HG03095 (cell line): ENCODE results near the gene SALL3.

ENCODE experiments used
- ATAC-seq: cut with Tn5 transposase; IDR thresholded peaks from one replicate; pipeline ENCODE4 v1.9.1; 2021; ENCODE audit warnings: moderate library complexity; ENCODE audit not compliant: unreplicated experiment

Gene SALL3

DNA sequence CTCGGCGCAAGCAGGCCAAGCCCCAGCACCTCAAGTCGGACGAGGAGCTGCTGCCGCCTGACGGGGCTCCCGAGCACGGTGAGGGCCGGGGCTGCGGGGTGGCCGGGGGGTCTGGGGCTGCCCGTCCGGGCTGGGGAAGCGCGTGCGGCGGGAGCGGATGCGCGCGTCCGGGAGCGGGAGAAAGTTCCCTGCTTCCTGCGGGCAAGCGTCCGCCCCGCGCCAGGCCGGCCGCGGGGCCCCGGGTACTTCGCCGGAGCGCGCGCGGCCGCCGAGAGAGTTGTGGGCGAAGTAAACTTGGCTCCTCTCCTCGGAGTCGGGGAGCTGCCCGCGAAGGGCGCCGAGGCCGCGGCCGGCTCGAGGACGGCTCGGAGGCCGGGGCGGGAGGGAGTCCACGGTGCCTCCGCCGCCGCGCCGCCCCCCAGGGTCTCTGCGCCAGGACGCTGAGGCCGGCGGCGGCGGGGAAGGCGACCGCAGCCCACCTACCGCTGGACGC lies 707 bp downstream of the SALL3 start:
- no peak for ATAC-seq

- ATAC-seq: no peak
Measured at GRCh38 chr18:78980777-78981380, 1.3 kb downstream of the SALL3 start.

- ATAC-seq: no peak
Measured at GRCh38 chr18:78981394-78981831, 1.8 kb downstream of the SALL3 start.

DNA sequence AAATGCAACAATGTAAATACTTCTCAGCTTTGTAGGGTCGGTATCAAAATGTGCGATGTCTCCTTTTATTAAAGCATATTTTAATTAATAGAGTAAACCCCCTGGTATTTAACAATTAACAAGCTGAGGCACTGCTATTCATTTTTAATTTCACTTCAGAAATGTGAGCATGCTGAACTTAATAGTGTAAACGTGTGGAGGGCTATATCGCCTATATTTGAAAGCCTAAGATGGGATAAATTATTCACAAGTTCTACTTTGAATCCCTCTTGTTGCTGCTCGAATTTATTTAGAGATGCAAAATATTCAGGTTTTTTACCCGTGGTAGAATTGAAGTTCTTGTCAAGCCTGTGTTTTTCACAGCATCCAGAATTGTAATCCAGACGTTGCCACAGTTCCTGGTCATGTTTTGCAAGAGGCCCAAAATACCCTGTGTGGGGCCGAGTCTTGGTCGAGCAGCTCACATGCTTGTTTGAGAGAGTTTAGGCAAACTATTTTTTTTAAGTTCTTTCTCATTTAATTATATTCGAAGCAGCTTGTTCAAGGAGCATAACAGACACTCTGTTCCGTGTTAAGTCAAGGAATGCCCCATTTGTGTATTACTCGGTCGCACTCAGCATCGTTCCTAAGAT lies 2.5 kb downstream of the SALL3 start:
- no peak for ATAC-seq

DNA sequence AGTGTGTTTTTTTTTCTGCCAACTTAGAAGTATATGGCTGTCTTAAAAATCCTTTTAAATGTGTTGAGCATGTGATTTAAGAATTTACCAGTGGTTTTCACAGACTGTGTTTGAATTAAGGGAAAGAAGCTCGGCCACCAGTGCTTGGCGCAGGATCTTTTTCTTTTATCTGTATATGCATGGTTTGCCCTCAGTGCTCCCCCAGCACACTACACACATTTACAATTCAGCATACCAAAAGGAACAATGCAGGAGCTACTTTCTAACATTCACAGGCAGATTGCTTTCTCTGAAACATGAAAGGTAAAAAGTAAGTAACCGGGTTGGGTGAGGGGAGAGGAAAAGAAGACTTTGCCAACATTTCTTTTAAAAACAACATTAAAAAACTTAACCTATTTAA lies 3.9 kb downstream of the SALL3 start:
- no peak for ATAC-seq

DNA sequence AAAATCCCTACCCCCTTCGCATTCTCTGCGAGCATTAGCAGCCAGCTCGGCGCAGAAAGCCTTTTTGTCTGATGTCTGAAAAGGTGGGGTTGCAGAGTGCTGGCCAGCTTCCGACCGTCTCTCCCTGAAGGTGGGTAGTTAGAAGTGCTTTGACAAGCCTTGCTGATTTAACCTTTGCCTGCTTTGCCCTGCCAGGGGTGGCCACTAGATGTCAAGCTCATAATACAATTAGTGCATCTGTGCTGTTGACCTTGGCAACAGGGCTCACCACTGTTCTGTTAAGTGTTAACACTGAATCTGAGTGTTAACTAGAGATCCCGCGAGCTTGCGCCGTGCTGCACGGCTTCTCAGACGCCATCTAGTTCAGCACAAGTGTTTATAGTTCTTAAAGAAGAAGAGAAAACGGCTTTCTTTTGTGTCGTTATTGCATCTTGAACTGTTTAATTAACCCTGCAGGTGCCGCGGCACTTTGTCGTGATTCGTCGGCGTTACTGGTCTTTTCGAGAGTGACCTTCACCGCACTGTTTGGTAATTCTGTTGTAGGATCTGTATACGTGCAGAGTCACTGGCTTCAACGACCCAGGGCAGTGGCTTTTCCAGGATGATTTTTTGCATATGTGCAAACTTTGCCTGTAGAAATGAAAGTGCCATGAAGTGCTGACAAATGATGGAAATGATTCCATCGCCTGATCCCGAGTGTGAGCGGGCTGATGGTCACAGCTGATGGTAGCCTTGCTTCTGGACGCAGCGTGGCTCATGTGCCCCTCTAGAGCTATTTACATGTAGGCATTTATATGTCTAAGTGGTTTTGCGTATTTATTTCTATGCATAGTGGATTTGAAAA lies 5.5 kb downstream of the SALL3 start:
- ATAC-seq: no peak

DNA sequence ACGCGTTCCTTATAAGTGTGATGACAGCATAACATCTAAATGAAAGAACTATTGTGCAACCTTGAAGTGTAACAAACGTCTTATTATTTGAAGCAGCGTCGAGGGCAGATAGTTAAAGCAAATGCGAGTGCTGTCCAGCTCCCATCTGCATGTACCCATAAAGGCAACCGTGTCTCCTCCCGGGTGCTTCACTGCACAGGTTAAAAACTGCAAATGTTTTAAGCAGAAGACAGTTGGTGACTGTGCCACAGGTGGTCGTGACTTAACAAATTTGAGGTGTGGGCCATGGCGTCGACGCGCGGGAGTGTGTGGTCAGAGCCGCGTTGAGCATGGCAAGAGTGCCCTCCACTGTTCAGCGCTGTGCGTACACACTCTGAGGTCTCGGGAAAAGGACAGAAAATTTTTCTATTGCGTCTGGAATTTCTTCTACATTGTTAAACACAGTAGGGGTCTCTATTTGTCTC lies 6.4 kb downstream of the SALL3 start:
- ATAC-seq: no peak

DNA sequence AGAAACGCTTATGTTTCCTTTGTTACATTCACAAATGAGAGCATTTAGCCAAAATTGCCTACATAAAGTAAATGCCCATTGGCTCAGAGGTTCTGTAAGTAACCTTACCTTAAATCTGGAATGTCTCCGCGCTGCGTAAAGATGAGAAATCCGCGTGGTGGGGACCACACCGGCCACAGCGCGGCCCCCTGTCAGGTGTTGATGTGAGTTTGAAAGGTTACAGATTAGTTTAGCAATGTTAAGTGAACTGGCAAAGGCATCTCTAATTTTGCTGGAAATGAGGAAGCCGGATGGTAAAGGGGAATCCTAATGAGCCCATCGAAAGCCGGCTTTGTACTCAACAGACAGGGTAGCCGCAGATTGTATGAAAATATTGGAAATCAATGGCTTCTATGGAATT lies 11.8 kb downstream of the SALL3 start:
- ATAC-seq: no peak

- no peak for ATAC-seq
Measured at GRCh38 chr18:78992041-78993011, 12.7 kb downstream of the SALL3 start.

DNA sequence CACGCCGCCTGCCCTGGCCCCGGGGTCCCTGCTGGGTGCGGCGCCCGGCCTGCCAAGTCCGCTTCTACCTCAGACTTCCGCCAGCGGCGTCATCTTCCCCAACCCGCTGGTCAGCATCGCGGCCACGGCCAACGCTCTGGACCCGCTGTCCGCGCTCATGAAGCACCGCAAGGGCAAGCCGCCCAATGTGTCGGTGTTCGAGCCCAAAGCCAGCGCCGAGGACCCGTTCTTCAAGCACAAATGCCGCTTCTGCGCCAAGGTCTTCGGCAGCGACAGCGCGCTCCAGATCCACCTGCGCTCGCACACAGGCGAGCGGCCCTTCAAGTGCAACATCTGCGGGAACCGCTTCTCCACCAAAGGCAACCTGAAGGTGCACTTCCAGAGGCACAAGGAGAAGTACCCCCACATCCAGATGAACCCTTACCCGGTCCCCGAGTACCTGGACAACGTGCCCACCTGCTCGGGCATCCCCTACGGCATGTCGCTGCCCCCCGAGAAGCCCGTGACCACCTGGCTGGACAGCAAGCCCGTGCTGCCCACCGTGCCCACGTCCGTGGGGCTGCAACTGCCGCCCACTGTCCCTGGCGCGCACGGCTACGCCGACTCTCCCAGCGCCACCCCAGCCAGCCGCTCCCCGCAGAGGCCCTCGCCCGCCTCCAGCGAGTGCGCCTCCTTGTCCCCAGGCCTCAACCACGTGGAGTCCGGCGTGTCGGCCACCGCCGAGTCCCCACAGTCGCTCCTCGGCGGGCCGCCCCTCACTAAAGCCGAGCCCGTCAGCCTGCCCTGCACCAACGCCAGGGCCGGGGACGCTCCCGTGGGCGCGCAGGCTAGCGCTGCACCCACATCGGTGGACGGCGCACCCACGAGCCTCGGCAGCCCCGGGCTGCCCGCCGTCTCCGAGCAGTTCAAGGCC lies 13.7 kb downstream of the SALL3 start:
- no peak for ATAC-seq

GRCh38 chr18:78994000-78994399 lies 14.4 kb downstream of the SALL3 start:
- ATAC-seq: no peak

GRCh38 chr18:78994531-78994930 lies 14.9 kb downstream of the SALL3 start:
- ATAC-seq: no peak

DNA sequence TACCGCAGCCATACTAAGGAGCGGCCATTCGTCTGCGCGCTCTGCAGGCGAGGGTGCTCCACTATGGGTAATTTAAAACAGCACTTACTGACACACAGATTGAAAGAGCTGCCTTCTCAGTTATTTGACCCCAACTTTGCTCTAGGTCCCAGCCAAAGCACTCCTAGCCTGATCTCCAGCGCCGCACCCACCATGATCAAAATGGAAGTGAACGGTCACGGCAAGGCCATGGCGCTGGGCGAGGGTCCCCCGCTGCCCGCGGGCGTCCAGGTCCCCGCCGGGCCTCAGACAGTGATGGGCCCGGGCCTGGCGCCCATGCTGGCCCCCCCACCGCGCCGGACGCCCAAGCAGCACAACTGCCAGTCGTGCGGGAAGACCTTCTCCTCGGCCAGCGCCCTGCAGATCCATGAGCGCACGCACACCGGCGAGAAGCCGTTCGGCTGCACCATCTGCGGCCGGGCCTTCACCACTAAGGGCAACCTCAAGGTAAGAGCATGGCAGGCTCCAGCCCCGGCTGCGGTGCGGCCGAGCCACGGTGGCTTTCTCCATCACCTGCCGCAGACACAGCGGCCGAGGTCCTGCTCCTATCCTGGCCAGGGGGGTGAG lies 15.5 kb downstream of the SALL3 start:
- no peak for ATAC-seq

GRCh38 chr18:78995740-78996395 lies 16.2 kb downstream of the SALL3 start:
- ATAC-seq: no peak

- ATAC-seq: no peak
Measured at GRCh38 chr18:78996741-78997490, 17.3 kb downstream of the SALL3 start.

DNA sequence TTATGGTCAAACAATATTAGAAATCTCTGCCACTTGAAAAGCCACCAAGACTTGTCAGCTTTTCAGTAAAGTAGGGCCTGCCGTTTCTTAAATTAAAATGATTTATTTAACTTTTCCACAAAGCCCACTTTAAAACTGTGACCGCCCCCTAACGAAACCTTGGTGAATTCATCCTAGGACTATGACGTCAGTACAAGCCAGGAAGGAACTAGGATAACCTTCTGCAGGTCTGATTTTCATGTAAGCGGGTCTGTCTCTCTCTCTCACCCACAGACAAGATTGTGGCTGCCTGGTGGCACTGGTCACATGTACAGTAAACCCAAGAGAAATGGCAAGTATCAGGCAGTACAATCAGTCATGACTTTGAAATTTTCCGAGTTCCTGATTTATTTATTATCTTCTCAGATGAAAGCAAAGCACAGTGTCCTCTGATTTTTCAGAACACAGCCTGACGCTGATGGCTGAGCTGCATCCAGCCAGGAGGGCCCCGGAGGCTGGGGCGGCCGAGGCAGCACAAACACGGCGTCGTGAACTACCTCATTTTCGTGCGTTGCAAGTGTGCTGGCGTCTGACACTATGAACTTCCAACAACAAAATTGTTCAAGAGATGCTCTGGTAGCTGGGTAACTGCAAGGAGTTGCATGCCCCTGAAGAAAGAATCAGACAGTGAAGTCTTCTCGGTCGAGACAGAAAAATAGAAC lies 18.9 kb downstream of the SALL3 start:
- ATAC-seq: no peak

- no peak for ATAC-seq
Measured at GRCh38 chr18:78999939-79000338, 20.3 kb downstream of the SALL3 start.
